Keratinocyte (primary cell): ENCODE data around the gene ITPK1. TPM values are rescaled to one million over a fixed set of nuclear protein-coding genes. Genes with fewer than 3 reads are reported as not detected.

Source experiments
- DNase-seq: peaks from one replicate; pipeline ENCODE4 v3.0.0-alpha.2; 2011; ENCODE audit warnings: low read depth, missing footprints, low spot score
- FAIRE-seq: peaks from 2 replicates; lab custom pipeline; 2011; peaks lifted over from hg19 to GRCh38; lab: Jason Lieb, UNC
- H2AFZ ChIP-seq: 2 replicates; pipeline ENCODE4 v1.6.0; 2012; ENCODE audit warnings: low read length, control low read depth, inconsistent platforms; ENCODE audit not compliant: control insufficient read depth
- H3K27ac ChIP-seq: 2 replicates; pipeline ENCODE4 v1.5.1; 2011; ENCODE audit warnings: low read length; ENCODE audit not compliant: control insufficient read depth, insufficient read depth
- H3K27me3 ChIP-seq: 3 replicates; pipeline ENCODE4 v1.6.0; 2011; ENCODE audit warnings: low read length; ENCODE audit not compliant: control insufficient read depth, insufficient read depth; ENCODE audit errors: extremely low read depth
- H3K36me3 ChIP-seq, 2 experiments: 2 replicates in 1 of 2; 3 replicates in 1 of 2; pipeline ENCODE4 v1.5.1; 2011; ENCODE audit warnings: low read length in 2 of 2, mild to moderate bottlenecking in 1 of 2; ENCODE audit not compliant: control insufficient read depth in 2 of 2, insufficient read depth in 2 of 2; ENCODE audit errors: extremely low read depth in 1 of 2
- H3K4me1 ChIP-seq: 3 replicates; pipeline ENCODE4 v1.5.1; 2011; ENCODE audit warnings: low read length; ENCODE audit not compliant: control insufficient read depth, insufficient read depth; ENCODE audit errors: extremely low read depth
- H3K4me2 ChIP-seq: 3 replicates; pipeline ENCODE4 v1.6.0; 2011; ENCODE audit warnings: low read depth, low read length; ENCODE audit not compliant: control insufficient read depth, insufficient read depth; ENCODE audit errors: extremely low read depth
- H3K4me3 ChIP-seq, 3 experiments: fragments of 200-600 bp in 1 of 3; sonication (generic) in 1 of 3; 2 replicates in 2 of 3; 3 replicates in 1 of 3; pipeline ENCODE4 v1.5.1; 2011 to 2016; ENCODE audit warnings: low read length in 3 of 3, mild to moderate bottlenecking in 3 of 3, control low read depth in 2 of 3, inconsistent platforms in 1 of 3, low read depth in 1 of 3, mixed read lengths in 1 of 3, mixed run types in 1 of 3, moderate library complexity in 1 of 3; ENCODE audit not compliant: control insufficient read depth in 2 of 3, insufficient read depth in 2 of 3; ENCODE audit errors: extremely low read depth in 1 of 3
- H3K79me2 ChIP-seq: 2 replicates; pipeline ENCODE4 v1.6.0; 2012; ENCODE audit warnings: low read length; ENCODE audit not compliant: control insufficient read depth, insufficient read depth
- H3K9ac ChIP-seq: 3 replicates; pipeline ENCODE4 v1.6.0; 2011; ENCODE audit warnings: low read length; ENCODE audit not compliant: control insufficient read depth, insufficient read depth; ENCODE audit errors: extremely low read depth
- H3K9me1 ChIP-seq: 3 replicates; pipeline ENCODE4 v1.6.0; 2011; ENCODE audit warnings: low read length; ENCODE audit not compliant: control insufficient read depth, insufficient read depth; ENCODE audit errors: extremely low read depth
- H3K9me3 ChIP-seq: 2 replicates; pipeline ENCODE4 v1.5.1; 2012; ENCODE audit warnings: low read depth, low read length; ENCODE audit not compliant: control insufficient read depth
- H4K20me1 ChIP-seq: 3 replicates; pipeline ENCODE4 v1.6.0; 2011; ENCODE audit warnings: low read length; ENCODE audit not compliant: control insufficient read depth, insufficient read depth; ENCODE audit errors: extremely low read depth
- EZH2 ChIP-seq: IDR thresholded peaks from one replicate; pipeline ENCODE4 v1.6.1; 2012; ENCODE audit warnings: inconsistent platforms, mild to moderate bottlenecking, low read length, moderate library complexity
- dilution Hi-C: fragments of 300-500 bp; cut with MboI; formaldehyde crosslinking; loops from one replicate; pipeline ENCODE4 v1.7.0; 2020; ENCODE audit warnings: low sequenced_read_pairs; ENCODE audit not compliant: extremely low pct_ligation_motif_present
- polyA plus RNA-seq, 5 experiments: library from polyadenylated mRNA; depleted of rRNA in 3 of 5; stranded (reverse) in 3 of 5; stranded (forward) in 1 of 5; unstranded in 1 of 5; fragments of >200 nt; gene quantifications; 1 replicate in 1 of 5; 2 replicates in 3 of 5; 3 replicates in 1 of 5; pipeline versions ENCODE4 v1.2.1 to v1.2.3, GENCODE V29; 2011 to 2012; ENCODE audit warnings: missing spikeins in 2 of 5, low read depth in 1 of 5, low replicate concordance in 1 of 5
- TF ChIP-seq, protein P1 (sequence below), 3 experiments: IDR thresholded peaks in 1 of 3; conservative IDR thresholded peaks in 1 of 3; optimal IDR thresholded peaks in 1 of 3; 2 replicates in 2 of 3; 3 replicates in 1 of 3; pipeline versions ENCODE3 to v1.5.1; 2011; ENCODE audit warnings: low read length in 3 of 3, mild to moderate bottlenecking in 3 of 3, moderate library complexity in 2 of 3, control low read depth in 1 of 3, inconsistent platforms in 1 of 3; ENCODE audit not compliant: insufficient read depth in 2 of 3; ENCODE audit errors: extremely low read depth in 1 of 3

Gene ITPK1
- polyA plus RNA-seq, 1 donor (not counting 4 experiments of a cell fraction or from before 2014, with no cell fraction given), result 67.8 TPM

DNA sequence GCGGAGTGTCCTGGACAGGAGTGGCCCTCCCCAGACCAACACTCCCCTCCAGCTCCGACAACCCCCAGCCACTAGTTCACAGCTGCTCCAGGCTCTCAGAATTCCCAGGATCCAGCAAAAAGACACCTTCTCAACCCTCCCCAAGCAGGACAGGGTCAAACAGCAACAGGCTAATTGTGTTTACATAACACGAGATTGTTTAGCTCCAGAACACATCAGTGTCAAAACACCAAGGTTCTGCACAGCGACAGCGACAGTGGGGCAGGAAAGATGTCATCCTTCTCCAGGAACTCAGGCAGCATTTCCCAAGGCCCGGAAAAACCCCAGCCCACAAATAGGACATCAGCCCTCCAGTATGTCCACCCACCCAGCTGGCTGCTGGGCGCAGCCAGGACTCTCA lies 16.5 kb downstream of the ITPK1 start:
- no peak overlapping the region for H3K4me2 ChIP-seq
- no peak for TF ChIP-seq EZH2
- TF ChIP-seq, protein P1, sequence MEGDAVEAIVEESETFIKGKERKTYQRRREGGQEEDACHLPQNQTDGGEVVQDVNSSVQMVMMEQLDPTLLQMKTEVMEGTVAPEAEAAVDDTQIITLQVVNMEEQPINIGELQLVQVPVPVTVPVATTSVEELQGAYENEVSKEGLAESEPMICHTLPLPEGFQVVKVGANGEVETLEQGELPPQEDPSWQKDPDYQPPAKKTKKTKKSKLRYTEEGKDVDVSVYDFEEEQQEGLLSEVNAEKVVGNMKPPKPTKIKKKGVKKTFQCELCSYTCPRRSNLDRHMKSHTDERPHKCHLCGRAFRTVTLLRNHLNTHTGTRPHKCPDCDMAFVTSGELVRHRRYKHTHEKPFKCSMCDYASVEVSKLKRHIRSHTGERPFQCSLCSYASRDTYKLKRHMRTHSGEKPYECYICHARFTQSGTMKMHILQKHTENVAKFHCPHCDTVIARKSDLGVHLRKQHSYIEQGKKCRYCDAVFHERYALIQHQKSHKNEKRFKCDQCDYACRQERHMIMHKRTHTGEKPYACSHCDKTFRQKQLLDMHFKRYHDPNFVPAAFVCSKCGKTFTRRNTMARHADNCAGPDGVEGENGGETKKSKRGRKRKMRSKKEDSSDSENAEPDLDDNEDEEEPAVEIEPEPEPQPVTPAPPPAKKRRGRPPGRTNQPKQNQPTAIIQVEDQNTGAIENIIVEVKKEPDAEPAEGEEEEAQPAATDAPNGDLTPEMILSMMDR (optimal IDR thresholded peaks at IDR 0.05 in 1 of 3, IDR thresholded peaks at IDR 0.05 in 1 of 3, conservative IDR thresholded peaks at IDR 0.05 in 1 of 3; ENCODE audit: extremely low read depth in 1 of 3, insufficient read depth in 2 of 3, low read length in 3 of 3), result no peak
- dilution Hi-C loops, result no loop called here
- H3K4me1 ChIP-seq, result peaks cover 31% of the 10 kb centered on the region
- H3K4me3 ChIP-seq, result no peak overlapping the region
- H3K79me2 ChIP-seq, result peaks cover 82% of the 10 kb centered on the region
- no peak overlapping the region for H3K27ac ChIP-seq
- peaks cover 4% of the 10 kb centered on the region for H4K20me1 ChIP-seq
- H3K27me3 ChIP-seq, result no peaks in the 10 kb centered on the region
- peaks cover 0 to 1% of the 10 kb centered on the region in 2 experiments for H3K36me3 ChIP-seq
- DNase-seq (no peak), FAIRE-seq (no peak)
- H3K9me3 ChIP-seq, result no peaks in the 10 kb centered on the region
- no peak overlapping the region for H2AFZ ChIP-seq
- H3K9me1 ChIP-seq, result peaks cover 11% of the 10 kb centered on the region
- no peak overlapping the region for H3K9ac ChIP-seq

DNA sequence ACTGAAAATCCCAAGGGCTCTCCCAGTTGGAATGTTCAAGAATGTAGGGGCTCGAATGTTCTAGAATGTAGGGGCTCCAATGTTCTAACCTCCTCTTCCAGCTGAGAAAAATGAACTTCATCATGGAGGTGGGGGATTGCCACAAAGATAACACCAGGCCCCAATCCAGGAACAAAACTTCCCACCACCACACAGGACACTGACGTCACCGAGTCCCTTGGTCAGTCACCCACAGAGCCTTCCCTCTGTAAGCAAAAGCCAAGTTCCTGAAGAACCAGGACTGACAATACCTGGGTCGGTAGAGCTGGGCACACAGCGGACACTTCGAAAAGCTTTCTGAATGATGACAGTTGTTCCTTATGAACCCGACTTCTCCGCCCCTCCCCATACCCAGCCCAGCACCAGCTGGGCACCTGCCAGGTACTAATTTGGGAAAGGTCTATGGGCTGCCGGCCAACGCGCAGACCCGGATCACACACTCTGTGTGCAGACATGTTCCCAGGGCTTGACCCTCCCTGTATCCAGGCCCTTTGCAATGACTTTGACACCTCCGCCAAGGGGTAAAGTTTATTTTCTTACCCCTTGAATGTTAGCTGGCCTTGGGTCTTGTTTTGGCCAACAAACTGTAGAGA lies 18.9 kb downstream of the ITPK1 start:
- H3K4me1 ChIP-seq, result peaks cover 27% of the 10 kb centered on the region
- no peak overlapping the region for H3K4me2 ChIP-seq
- TF ChIP-seq, protein P1 (optimal IDR thresholded peaks at IDR 0.05 in 1 of 3, IDR thresholded peaks at IDR 0.05 in 1 of 3, conservative IDR thresholded peaks at IDR 0.05 in 1 of 3; ENCODE audit: extremely low read depth in 1 of 3, insufficient read depth in 2 of 3, low read length in 3 of 3), result no peak
- no peak for TF ChIP-seq EZH2
- peaks cover 13% of the 10 kb centered on the region for H3K9me1 ChIP-seq
- DNase-seq, result no peak
- H4K20me1 ChIP-seq, result peaks cover 3% of the 10 kb centered on the region
- FAIRE-seq, result no peak
- H3K79me2 ChIP-seq, result peaks cover 88% of the 10 kb centered on the region
- H3K4me3 ChIP-seq, result no peak overlapping the region
- H3K36me3 ChIP-seq, result peaks cover 0 to 2% of the 10 kb centered on the region in 2 experiments
- H3K27me3 ChIP-seq, result no peaks in the 10 kb centered on the region
- H3K9ac ChIP-seq, result no peak overlapping the region
- no peak overlapping the region for H3K27ac ChIP-seq
- no peaks in the 10 kb centered on the region for H3K9me3 ChIP-seq
- dilution Hi-C loops, result no loop called here
- H2AFZ ChIP-seq, result no peak overlapping the region
